NCI-H1417 treated with DMSO at 0.1 percent for 48 hours (cell line): ENCODE results near the gene NFS1.
"Not testable (repeated sequence)": the region's sequence is repeated elsewhere in the genome, so short reads cannot be mapped to it uniquely, and the experiment has no call there.

Source experiments
- DNase-seq: peaks from one replicate; lab custom pipeline; 2025; lab: John Stamatoyannopoulos, UW

NFS1 gene

GRCh38 chr20:35706591-35707529, 7.7 kb upstream of the NFS1 start:
- DNase-seq = not testable (repeated sequence)

- not testable (repeated sequence) for DNase-seq
Measured at GRCh38 chr20:35705894-35706293, 6.7 kb upstream of the NFS1 start.

GRCh38 chr20:35704514-35705261, 5.5 kb upstream of the NFS1 start:
- no peak for DNase-seq

- no peak for DNase-seq
Measured at GRCh38 chr20:35702824-35703695, 3.9 kb upstream of the NFS1 start.

- DNase-seq = no peak
Measured at GRCh38 chr20:35702051-35702823, 3.1 kb upstream of the NFS1 start.

GRCh38 chr20:35700625-35701148, 1.5 kb upstream of the NFS1 start:
- no peak for DNase-seq

GRCh38 chr20:35699957-35700624, 939 bp upstream of the NFS1 start:
- DNase-seq = no peak

GRCh38 chr20:35698298-35699126, 640 bp downstream of the NFS1 start:
- DNase-seq = no peak

GRCh38 chr20:35697696-35698297, 1.4 kb downstream of the NFS1 start:
- no peak for DNase-seq

GRCh38 chr20:35695978-35696377, 3.2 kb downstream of the NFS1 start:
- DNase-seq = no peak

- no peak for DNase-seq
Measured at GRCh38 chr20:35695245-35695749, 3.9 kb downstream of the NFS1 start.

GRCh38 chr20:35690265-35690664, 8.9 kb downstream of the NFS1 start:
- no peak for DNase-seq

- not testable (repeated sequence) for DNase-seq
Measured at GRCh38 chr20:35686872-35687271, 12.3 kb downstream of the NFS1 start.

- not testable (repeated sequence) for DNase-seq
Measured at GRCh38 chr20:35685368-35685767, 13.8 kb downstream of the NFS1 start.

- no peak for DNase-seq
Measured at GRCh38 chr20:35681960-35682359, 17.2 kb downstream of the NFS1 start.

GRCh38 chr20:35680452-35681183, 18.5 kb downstream of the NFS1 start:
- no peak for DNase-seq

- DNase-seq = no peak
Measured at GRCh38 chr20:35674921-35675320, 24.2 kb downstream of the NFS1 start.

- no peak for DNase-seq
Measured at GRCh38 chr20:35673884-35674283, 25.3 kb downstream of the NFS1 start.
